Panc1 (cell line): ENCODE results near the gene SNAP25. TPM values are rescaled to one million over a fixed set of nuclear protein-coding genes. Genes with fewer than 3 reads are reported as not detected.

Experiments used
- ATAC-seq: fragments of 200-7000 bp; cut with Tn5 transposase; 2 replicates; pipeline ENCODE4 v1.9.1; 2020; ENCODE audit warnings: mild to moderate bottlenecking, moderate library complexity
- BruUV-seq: library from RNA; stranded (reverse); fragments of 400-500 nt; replicated peaks from 2 replicates; lab custom pipeline; 2021; lab: Mats Ljungman, UMichigan
- CTCF ChIA-PET: fragments of 300-600 bp; sonication (Branson Sonifier 250); formaldehyde crosslinking; loops from one replicate; lab custom pipeline; 2022; ENCODE audit warnings: antibody characterized with exemption; lab: Charles Lee
- POLR2A ChIA-PET: fragments of 300-600 bp; sonication (Branson Sonifier 250); formaldehyde crosslinking; loops from one replicate; lab custom pipeline; 2022; ENCODE audit warnings: antibody characterized with exemption; lab: Charles Lee
- DNase-seq: peaks from one replicate; pipeline ENCODE4 v3.0.0-alpha.2; 2010; ENCODE audit warnings: low read depth, low spot score
- H3K27ac ChIP-seq: 2 replicates; pipeline ENCODE4 v1.5.1; 2011; ENCODE audit warnings: mild to moderate bottlenecking, low read length, inconsistent platforms
- H3K27me3 ChIP-seq: fragments of 200-500 bp; sonication (Bioruptor generic); 2 replicates; pipeline ENCODE4 v1.6.0; 2014; ENCODE audit warnings: low read length, inconsistent platforms; ENCODE audit not compliant: control insufficient read depth, insufficient read depth
- H3K36me3 ChIP-seq: fragments of 200-500 bp; sonication (Bioruptor generic); 2 replicates; pipeline ENCODE4 v1.5.1; 2014; ENCODE audit warnings: inconsistent platforms, mild to moderate bottlenecking, low read length, moderate library complexity; ENCODE audit not compliant: control insufficient read depth, insufficient read depth
- H3K4me1 ChIP-seq: 2 replicates; pipeline ENCODE4 v1.5.1; 2011; ENCODE audit warnings: inconsistent platforms, mild to moderate bottlenecking, low read length, moderate library complexity; ENCODE audit not compliant: control insufficient read depth, insufficient read depth
- H3K4me3 ChIP-seq, 2 experiments: 2 replicates each; pipeline ENCODE4 v1.5.1; 2011 to 2012; ENCODE audit warnings: low read depth in 2 of 2, low read length in 2 of 2, mild to moderate bottlenecking in 2 of 2, inconsistent platforms in 1 of 2, moderate library complexity in 1 of 2
- H3K9me3 ChIP-seq: fragments of 200-500 bp; sonication (Bioruptor generic); 2 replicates; pipeline ENCODE4 v1.5.1; 2014; ENCODE audit warnings: low read depth, mild to moderate bottlenecking, inconsistent platforms, low read length, moderate library complexity; ENCODE audit not compliant: control insufficient read depth, insufficient read depth
- POLR2AphosphoS5 ChIP-seq: IDR thresholded peaks from 2 replicates; pipeline ENCODE4 v1.6.1; 2012; ENCODE audit warnings: mild to moderate bottlenecking, low read depth, low read length, moderate library complexity
- SIN3A ChIP-seq: IDR thresholded peaks from 2 replicates; pipeline ENCODE4 v1.6.1; 2012; ENCODE audit warnings: low read depth, mild to moderate bottlenecking, low read length, moderate library complexity, borderline replicate concordance; ENCODE audit not compliant: insufficient read depth
- TCF7L2 ChIP-seq: IDR thresholded peaks from 2 replicates; pipeline ENCODE4 v1.6.1; 2011; ENCODE audit warnings: mild to moderate bottlenecking, low read depth, low read length, inconsistent platforms
- in situ Hi-C: cut with HindIII; loops from 2 replicates; pipeline ENCODE4 v1.10.0; 2016; ENCODE audit warnings: low sequenced_read_pairs, low pct_unique_long_range_greater_than_20kb
- intact Hi-C: fragments of 100-400 bp; cut with micrococcal nuclease; formaldehyde crosslinking; loops from one replicate; pipeline ENCODE4 v1.10.0; 2022; ENCODE audit not compliant: unreplicated experiment
- total RNA-seq: library from RNA; stranded (reverse); gene quantifications from one replicate; pipeline ENCODE4 v1.2.1, GENCODE V29; 2021; ENCODE audit not compliant: unreplicated experiment
- TF ChIP-seq, protein P1 (sequence below): fragments of 450-650 bp; IDR thresholded peaks from 2 replicates; pipeline ENCODE4 v1.5.1; 2017; ENCODE audit warnings: mild to moderate bottlenecking
- TF ChIP-seq, protein P2 (sequence below), 2 experiments: IDR thresholded peaks; 2 replicates each; pipeline ENCODE4 v1.6.1; 2011 to 2012; ENCODE audit warnings: low read depth in 2 of 2, control low read depth in 1 of 2, low read length in 1 of 2, mild to moderate bottlenecking in 1 of 2, moderate library complexity in 1 of 2; ENCODE audit not compliant: insufficient read depth in 1 of 2

Gene SNAP25
- total RNA-seq, 1 experiment from 2014 or later, result 0.69 TPM

DNA sequence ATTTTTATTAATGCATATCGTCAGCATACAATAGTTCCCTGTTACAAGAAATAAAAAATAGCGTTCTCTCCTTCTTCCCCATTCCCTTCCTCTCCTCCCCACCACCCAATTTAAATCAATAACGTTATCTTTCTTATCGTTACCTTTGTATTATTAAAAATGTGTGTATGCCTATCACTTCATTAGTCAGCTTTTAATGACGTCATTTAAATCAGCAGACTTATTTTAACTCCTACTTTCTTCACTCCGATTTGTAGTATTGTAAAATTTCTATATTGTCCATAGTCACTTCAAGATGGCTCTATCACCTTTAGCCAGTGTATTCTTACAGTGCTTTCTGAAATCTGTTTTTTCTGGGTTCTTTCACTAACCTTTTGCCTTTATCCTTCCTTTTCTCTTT is 126.3 kb downstream of the SNAP25 start:
- no peak for DNase-seq
- Histone ChIP-seq H3K27ac (no peak overlapping the region), H3K4me3 (no peak overlapping the region), H3K9me3 (no peaks in the 10 kb centered on the region), H3K4me1 (no peaks in the 10 kb centered on the region), H3K27me3 (no peaks in the 10 kb centered on the region), H3K36me3 (no peaks in the 10 kb centered on the region)
- intact Hi-C loops, result no loop called here
- ChIA-PET CTCF (no interaction called here), POLR2A (no interaction called here)
- in situ Hi-C loops, result no loop called here
- no peak for ATAC-seq
- TF ChIP-seq SIN3A (no peak), TCF7L2 (no peak), POLR2AphosphoS5 (no peak)
- TF ChIP-seq, protein P1, sequence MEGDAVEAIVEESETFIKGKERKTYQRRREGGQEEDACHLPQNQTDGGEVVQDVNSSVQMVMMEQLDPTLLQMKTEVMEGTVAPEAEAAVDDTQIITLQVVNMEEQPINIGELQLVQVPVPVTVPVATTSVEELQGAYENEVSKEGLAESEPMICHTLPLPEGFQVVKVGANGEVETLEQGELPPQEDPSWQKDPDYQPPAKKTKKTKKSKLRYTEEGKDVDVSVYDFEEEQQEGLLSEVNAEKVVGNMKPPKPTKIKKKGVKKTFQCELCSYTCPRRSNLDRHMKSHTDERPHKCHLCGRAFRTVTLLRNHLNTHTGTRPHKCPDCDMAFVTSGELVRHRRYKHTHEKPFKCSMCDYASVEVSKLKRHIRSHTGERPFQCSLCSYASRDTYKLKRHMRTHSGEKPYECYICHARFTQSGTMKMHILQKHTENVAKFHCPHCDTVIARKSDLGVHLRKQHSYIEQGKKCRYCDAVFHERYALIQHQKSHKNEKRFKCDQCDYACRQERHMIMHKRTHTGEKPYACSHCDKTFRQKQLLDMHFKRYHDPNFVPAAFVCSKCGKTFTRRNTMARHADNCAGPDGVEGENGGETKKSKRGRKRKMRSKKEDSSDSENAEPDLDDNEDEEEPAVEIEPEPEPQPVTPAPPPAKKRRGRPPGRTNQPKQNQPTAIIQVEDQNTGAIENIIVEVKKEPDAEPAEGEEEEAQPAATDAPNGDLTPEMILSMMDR, result no peak
- TF ChIP-seq, protein P2, sequence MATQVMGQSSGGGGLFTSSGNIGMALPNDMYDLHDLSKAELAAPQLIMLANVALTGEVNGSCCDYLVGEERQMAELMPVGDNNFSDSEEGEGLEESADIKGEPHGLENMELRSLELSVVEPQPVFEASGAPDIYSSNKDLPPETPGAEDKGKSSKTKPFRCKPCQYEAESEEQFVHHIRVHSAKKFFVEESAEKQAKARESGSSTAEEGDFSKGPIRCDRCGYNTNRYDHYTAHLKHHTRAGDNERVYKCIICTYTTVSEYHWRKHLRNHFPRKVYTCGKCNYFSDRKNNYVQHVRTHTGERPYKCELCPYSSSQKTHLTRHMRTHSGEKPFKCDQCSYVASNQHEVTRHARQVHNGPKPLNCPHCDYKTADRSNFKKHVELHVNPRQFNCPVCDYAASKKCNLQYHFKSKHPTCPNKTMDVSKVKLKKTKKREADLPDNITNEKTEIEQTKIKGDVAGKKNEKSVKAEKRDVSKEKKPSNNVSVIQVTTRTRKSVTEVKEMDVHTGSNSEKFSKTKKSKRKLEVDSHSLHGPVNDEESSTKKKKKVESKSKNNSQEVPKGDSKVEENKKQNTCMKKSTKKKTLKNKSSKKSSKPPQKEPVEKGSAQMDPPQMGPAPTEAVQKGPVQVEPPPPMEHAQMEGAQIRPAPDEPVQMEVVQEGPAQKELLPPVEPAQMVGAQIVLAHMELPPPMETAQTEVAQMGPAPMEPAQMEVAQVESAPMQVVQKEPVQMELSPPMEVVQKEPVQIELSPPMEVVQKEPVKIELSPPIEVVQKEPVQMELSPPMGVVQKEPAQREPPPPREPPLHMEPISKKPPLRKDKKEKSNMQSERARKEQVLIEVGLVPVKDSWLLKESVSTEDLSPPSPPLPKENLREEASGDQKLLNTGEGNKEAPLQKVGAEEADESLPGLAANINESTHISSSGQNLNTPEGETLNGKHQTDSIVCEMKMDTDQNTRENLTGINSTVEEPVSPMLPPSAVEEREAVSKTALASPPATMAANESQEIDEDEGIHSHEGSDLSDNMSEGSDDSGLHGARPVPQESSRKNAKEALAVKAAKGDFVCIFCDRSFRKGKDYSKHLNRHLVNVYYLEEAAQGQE (IDR thresholded peaks at IDR 0.05; ENCODE audit: insufficient read depth in 1 of 2, low read depth in 2 of 2, low read length in 1 of 2), result no peak
- no TSS peak for BruUV-seq

DNA sequence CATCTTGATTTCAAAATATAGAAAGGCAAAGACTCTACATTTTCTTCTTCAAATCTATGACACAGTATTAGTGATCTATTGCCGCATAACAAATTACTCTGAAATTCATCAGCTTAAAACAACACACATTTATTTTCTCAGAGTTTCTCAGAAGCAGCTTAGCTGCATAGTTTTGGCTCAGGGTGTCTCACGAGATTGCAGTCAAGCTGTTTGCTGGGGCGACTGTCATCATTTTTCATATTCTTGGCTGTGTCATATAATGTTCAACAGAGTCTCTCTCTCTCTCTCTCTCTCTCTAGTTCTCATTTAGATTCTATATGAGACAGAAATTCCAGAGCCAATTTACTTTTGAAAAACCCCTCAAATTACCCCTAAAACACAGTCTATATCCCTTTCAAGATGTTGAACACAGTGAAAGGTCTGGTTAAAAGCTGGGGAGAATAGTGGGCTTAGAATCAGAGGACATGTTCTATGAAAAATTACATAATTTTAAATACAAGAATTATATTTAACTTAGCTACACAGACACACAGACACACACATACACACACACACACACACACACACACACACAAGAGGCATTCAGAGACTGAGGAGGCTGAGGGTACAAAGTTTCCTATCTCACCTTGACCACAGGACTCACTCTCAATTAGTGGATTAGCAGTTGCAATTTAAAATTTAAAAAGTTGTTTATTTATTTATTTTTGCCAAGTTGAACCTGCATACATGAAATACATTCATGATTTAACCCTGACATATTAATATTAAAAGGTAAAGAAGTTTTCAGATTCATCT is 128.7 kb downstream of the SNAP25 start:
- H3K4me1 ChIP-seq, result no peaks in the 10 kb centered on the region
- intact Hi-C loops (no loop called here), in situ Hi-C loops (no loop called here)
- TF ChIP-seq SIN3A, result no peak
- TF ChIP-seq, protein P2 (IDR thresholded peaks at IDR 0.05; ENCODE audit: insufficient read depth in 1 of 2, low read depth in 2 of 2, low read length in 1 of 2), result no peak
- TF ChIP-seq, protein P1, result no peak
- no peak for ATAC-seq
- no peaks in the 10 kb centered on the region for H3K27me3 ChIP-seq
- no peak overlapping the region for H3K27ac ChIP-seq
- ChIA-PET POLR2A (no interaction called here), CTCF (no interaction called here)
- H3K36me3 ChIP-seq, result no peaks in the 10 kb centered on the region
- DNase-seq, result no peak
- BruUV-seq, result no TSS peak
- no peaks in the 10 kb centered on the region for H3K9me3 ChIP-seq
- H3K4me3 ChIP-seq, result no peak overlapping the region
